ENCODE measurements around the gene HASPIN.

DNA sequence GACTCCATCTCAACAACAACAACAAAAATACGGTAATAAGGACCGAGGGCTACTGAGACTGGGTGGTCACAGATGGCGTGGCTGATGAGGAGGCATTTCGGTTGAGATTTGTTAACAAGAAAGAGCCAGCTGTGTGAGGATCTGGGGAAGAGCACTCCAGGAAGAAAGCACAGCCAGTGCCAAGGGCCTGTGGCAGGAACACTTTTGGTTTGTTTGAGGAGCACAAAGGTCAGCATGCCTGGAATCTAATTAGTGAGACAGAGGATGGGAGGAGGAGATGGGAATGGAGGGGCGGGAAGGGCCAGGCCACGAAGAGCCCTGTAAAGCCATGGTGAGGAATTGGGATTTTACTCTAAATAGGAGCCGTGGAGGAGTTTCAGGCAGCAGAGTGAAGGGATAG lies 24.9 kb downstream of the HASPIN start:
- TF ChIP-seq, protein P1, sequence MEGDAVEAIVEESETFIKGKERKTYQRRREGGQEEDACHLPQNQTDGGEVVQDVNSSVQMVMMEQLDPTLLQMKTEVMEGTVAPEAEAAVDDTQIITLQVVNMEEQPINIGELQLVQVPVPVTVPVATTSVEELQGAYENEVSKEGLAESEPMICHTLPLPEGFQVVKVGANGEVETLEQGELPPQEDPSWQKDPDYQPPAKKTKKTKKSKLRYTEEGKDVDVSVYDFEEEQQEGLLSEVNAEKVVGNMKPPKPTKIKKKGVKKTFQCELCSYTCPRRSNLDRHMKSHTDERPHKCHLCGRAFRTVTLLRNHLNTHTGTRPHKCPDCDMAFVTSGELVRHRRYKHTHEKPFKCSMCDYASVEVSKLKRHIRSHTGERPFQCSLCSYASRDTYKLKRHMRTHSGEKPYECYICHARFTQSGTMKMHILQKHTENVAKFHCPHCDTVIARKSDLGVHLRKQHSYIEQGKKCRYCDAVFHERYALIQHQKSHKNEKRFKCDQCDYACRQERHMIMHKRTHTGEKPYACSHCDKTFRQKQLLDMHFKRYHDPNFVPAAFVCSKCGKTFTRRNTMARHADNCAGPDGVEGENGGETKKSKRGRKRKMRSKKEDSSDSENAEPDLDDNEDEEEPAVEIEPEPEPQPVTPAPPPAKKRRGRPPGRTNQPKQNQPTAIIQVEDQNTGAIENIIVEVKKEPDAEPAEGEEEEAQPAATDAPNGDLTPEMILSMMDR (IDR thresholded peaks at IDR 0.05; ENCODE audit: low read depth, low read length): no peak
- TF ChIP-seq POLR2A (IDR thresholded peaks at IDR 0.05; ENCODE audit: extremely low read depth, insufficient read length) (no peak), MYC (IDR thresholded peaks at IDR 0.05; ENCODE audit: low read depth, low read length) (no peak)

Measured in NB4 (cell line).